Adrenal gland (tissue), 5 donors: ENCODE data around the gene SGK2.

ENCODE experiments used
- POLR2A ChIP-seq, 2 donors: fragments of 450-650 bp; IDR thresholded peaks; one replicate each; pipeline ENCODE4 v1.6.1; 2017; ENCODE audit warnings: antibody characterized with exemption in 2 of 2, mild to moderate bottlenecking in 2 of 2, moderate library complexity in 1 of 2
- TF ChIP-seq, protein P1 (sequence below), 6 experiments: fragments of 450-650 bp in 4 of 6; fragments of 200-600 bp in 2 of 6; sonication (generic) in 1 of 6; IDR thresholded peaks; 1 replicate in 5 of 6; 2 replicates in 1 of 6; pipeline versions ENCODE4 v1.5.1 to v1.8.0; 2016 to 2021; ENCODE audit warnings: antibody characterized with exemption in 6 of 6, mild to moderate bottlenecking in 2 of 6, moderate library complexity in 1 of 6
- donor health status: DM: no; HTN: no; CAD: no.

DNA sequence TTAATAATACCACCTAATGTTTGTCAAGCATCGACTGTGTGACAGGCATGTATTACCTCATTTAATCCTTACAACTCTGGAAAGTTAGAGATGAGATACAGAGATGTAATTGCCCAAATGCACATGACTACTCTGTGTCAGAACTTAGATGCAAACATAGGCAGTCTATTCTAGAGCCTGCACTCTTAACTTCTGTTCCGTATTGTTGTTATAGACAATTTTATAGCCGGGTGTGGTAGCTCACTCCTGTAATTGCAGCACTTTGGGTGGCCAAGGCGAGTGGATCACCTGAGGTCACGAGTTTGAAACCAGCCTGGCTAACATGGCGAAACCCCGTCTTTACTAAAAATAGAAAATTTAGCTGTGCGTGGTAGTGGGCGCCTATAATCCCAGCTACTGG lies 46.9 kb downstream of the SGK2 start:
- TF ChIP-seq POLR2A (IDR thresholded peaks at IDR 0.05): no peak
- TF ChIP-seq, protein P1, sequence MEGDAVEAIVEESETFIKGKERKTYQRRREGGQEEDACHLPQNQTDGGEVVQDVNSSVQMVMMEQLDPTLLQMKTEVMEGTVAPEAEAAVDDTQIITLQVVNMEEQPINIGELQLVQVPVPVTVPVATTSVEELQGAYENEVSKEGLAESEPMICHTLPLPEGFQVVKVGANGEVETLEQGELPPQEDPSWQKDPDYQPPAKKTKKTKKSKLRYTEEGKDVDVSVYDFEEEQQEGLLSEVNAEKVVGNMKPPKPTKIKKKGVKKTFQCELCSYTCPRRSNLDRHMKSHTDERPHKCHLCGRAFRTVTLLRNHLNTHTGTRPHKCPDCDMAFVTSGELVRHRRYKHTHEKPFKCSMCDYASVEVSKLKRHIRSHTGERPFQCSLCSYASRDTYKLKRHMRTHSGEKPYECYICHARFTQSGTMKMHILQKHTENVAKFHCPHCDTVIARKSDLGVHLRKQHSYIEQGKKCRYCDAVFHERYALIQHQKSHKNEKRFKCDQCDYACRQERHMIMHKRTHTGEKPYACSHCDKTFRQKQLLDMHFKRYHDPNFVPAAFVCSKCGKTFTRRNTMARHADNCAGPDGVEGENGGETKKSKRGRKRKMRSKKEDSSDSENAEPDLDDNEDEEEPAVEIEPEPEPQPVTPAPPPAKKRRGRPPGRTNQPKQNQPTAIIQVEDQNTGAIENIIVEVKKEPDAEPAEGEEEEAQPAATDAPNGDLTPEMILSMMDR (IDR thresholded peaks at IDR 0.05): no peak
